GM21526 (cell line): ENCODE measurements around the gene EEFSEC.

ENCODE experiments used
- ATAC-seq: cut with Tn5 transposase; IDR thresholded peaks from one replicate; pipeline ENCODE4 v1.9.1; 2021; ENCODE audit warnings: moderate library complexity; ENCODE audit not compliant: unreplicated experiment, low FRiP score

EEFSEC gene

DNA sequence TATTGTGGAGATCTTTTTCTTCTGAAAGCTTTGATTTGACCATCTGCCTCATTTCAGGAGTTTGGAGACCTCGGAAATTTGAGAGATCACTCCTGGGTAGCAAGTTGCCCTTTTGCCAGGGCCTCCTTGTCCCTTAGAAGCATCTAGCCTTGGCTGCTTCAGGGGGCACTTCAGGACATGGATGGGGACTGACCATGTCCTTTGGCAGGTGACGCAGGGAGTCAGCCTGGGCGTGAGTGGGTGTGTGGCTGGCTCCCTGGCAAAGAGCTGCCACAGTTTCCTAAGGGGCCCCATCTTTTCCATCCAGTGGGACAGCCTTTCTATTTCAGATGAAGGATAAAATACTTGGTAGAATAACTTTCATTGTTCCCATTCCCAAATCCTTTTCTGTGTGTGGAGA is 27.6 kb downstream of the EEFSEC start:
- no peak for ATAC-seq

DNA sequence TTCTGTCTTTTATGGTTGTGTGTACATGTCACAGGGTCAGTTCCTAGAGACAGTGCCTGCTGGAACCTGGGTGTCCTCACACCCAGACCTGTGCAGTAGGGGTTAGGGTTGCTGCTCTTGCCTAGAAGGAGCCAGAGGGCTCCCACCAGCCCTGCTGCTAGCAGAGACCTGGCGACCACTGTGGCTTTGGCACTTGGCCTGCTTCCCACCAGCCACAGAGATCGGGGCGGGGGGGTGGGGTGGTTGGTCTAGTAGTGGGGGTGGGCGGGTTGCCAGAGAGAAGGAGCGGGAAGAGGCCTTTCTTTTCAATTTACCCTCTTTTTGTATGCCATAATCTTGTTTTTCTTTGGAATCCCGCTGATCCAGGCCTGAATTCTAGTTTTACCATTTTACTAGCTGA is 29.4 kb downstream of the EEFSEC start:
- no peak for ATAC-seq

DNA sequence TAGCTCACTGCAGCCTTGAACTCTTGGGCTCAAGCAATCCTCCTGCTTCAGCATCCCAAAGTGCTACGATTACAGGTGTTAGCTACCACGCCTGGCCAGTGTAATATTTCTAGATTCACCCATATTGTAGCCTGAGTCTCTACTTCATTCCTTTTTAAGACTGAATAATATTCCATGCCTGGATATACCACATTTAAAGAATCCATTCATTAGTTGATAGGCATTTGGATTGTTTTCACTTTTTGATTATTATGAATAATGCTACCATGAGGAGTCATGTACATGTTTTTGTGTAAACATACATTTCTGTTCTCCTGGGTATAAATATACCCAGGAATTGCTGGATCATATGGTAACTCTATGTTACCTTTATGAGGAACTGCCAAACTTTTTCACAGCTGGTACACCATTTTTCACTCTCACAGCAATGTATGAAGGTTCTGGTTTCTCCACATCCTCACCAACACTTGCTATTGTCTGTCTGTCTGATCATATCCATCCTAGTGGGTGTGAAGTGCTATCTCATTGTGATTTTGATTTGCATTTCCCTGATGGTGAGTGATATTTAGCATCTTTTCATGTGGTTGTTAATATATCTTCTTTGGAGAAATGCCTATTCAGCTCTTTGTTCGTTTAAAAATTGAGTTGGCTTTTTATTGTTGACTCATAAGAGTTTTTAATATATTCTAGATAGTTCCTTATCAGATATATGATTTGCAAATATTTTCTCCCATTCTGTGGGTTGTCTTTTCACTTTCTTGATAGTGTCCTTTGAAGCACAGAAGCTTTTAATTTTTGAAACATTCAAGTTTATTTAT is 32.6 kb downstream of the EEFSEC start:
- no peak for ATAC-seq

DNA sequence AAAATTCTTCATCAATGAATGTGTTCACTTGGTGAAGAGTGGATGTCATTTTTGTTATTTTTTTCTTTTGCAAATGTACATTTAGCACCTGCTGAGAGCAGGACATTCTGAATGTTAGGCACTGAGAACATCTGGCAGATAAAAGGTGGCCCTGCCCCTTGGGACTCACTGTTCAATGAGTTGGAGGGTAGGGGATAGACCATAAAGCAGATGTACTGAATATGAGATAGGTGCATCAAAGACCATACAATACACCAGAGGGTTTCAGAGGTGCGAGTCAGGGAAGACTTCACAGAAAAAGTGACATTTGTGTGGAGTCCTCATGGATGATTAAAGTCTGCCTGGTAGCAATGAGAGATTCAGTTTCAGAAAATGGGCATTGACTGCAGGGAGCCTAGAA is 34.2 kb downstream of the EEFSEC start:
- no peak for ATAC-seq

DNA sequence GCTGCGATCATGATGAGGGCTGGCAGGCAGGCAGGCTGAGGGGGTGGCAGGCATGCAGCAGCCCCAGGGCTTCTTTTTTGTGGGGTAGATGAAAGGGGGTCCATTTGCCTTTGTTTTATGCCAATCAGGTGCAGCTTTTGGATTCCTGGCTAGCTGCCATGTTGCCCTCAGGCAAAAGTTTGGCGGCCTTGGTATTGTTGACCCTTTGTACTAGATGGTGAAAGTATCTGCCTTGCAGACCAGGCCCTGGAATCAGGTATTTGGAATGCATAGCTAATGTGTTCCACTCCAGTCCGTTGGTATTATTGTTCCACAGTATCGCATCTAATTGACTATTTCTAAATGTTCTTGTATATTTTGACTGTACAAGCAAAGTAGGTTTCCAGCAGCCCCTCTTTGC is 35.0 kb downstream of the EEFSEC start:
- ATAC-seq = no peak

DNA sequence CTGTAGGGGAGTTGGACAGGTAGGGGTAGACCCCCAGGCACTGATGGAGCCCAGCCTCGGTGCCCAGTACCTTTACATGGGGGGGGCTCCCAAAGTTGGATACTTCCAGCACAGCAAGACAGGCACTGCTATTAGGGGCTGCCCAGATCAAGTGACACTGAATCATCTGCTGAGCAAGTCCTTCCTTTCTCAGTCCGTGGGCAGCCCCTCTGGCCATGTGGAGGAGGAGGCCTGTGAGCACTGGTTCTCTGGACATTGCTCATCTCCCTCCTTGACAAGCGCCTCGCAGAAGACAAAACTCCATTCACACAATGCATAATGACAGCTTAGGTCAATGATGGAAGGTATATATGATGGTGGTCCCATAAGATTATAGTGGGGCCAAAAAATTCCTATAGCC is 35.7 kb downstream of the EEFSEC start:
- no peak for ATAC-seq

DNA sequence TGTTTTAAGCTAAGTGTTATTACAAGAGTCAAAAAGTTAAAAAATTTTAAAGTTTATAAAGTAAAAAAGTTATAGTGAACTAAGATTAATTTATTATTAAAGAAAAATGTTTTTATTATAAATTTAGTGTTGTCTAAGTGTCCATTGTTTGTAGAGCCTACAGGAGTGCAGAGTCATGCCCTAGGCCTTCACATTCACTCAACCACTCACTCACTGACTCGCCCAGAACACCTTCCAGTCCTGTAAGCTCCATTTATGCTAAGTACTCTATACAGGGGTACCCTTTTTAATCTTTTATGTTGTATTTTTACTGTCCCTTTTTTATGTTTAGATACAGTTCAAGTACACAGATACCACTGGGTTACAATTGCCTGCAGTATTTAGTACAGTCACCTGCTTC is 37.2 kb downstream of the EEFSEC start:
- no peak for ATAC-seq

DNA sequence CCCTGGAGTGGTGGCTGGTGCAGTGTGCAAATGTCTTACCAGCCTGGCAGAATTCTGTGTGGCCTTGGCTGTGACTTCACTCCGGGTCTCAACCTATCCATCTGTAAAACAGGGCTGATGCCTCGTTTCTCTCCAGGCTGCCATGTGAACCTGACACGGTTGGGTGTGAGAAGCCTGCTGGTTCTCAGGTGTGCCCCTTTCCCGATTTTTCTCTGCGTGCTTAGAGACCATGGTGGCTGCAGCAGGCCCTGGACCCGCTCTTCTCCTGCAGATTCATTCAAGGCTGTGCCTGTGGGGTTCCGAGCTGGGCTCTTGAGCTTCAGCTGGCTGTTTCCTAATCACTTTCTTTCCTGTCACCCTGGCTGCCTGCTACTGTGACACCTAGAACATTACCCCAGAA is 38.9 kb downstream of the EEFSEC start:
- ATAC-seq = no peak

DNA sequence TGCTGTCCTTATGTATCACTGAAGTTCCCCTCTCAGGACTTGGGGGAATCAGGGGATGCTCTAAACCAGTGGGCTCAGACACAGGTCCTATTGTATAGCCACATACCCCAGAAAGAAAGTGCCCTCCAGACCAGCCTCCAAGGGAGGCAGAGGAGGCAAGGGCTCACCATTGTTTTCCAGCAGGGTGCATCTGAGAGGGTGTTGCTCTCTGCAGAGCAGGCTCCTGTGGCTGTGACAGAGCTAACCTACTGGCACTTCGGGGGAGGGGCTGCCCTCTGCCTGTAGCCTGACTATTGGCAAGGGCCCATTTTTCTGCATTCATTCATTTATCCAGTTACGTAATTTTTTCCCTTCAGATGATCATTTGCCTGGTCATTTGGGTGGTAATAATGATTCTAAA is 39.9 kb downstream of the EEFSEC start:
- ATAC-seq = no peak

DNA sequence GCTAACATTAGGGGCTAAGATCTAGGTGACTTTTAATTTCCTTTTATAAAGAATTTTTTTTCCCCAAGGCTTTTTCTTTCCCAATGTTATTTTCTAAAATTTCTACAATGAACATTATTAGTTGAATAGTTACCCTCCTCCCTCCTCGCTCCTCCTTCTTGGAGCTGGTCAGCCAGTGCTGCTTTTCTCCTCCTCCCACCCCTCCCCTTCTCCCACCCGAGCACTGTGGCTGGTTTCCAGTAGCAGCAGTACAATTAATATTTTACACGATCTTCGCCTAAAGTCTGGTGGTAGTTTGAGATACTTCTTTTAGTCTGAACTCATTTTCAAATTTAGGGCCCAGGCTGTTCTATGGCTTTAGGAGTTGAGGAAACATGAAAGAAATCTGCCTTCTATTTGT is 41.6 kb downstream of the EEFSEC start:
- ATAC-seq = no peak

DNA sequence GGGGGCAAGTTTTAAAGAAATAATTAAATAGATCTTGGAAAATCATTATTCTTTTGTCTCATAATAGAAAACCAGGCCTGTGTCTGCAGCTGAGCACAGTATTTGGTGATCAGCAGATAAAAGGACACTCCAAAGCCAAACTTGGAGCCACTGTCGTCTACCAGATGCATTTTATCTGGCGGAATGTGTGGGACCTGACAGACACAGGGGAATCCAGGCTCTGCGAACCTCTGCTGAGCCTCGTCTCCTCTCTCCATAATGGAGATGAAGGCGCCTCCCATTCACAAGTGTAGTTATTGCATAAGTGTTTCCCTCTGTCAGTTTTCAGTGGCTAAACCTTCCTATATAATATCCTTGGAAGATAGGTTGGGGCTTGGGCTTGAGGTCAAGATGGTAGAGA is 42.1 kb downstream of the EEFSEC start:
- ATAC-seq = no peak

DNA sequence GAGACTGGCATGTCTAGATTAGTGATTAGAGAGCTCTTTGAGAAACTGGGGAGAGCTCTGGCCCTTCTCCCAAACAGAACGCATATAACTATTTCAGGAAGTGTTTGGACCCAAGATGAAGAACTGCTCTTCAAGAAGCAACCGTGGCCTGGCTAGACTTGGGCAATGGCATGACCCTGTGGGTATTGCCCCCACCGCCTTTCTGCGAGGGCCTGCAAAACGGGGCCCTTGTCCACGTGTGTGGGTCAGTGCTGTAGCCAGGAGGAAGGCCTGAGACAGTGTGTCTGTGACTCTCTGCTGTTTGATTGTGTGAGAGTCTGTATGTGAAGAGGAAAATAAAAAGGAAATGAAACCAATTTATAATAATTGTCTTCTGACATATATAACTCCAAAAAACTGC is 42.5 kb downstream of the EEFSEC start:
- no peak for ATAC-seq

DNA sequence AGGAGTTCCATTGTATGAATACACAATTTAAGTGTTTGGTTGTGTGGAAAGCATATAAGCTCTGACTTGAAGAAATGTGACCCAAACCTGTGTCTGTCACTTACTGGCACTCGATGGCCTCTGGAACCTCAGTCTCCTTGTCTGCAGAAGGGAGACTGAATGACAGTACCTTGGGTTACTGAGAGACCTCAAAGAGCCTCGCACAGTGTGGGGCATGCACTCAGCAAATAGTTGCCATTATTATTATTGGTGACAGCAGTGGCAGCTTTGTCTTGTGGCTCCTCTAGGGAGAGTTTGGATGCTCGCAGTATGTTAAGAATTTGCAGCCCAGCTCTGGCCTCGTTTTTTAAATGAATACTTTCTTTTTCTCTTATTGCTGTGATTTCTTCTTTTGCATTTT is 43.4 kb downstream of the EEFSEC start:
- no peak for ATAC-seq

DNA sequence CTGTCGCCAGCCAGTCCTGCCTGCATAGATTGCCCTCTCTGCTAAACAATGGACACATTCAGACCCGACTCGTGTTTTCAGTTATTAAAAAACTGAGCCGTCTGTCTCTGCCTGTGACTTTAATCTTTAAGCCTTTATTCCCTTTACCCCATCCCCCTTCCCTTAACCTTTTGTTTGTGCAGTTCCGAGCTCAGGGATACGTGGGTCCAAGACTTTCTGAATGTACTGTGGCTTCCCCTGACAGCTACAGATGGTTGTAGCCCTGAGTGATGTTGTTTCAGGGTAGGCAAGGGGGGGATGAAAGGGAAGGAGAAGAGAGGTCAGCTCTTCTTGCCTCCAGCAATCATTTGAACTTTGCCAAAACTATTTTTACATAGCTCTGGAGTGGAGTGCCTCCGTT is 44.6 kb downstream of the EEFSEC start:
- ATAC-seq = no peak

DNA sequence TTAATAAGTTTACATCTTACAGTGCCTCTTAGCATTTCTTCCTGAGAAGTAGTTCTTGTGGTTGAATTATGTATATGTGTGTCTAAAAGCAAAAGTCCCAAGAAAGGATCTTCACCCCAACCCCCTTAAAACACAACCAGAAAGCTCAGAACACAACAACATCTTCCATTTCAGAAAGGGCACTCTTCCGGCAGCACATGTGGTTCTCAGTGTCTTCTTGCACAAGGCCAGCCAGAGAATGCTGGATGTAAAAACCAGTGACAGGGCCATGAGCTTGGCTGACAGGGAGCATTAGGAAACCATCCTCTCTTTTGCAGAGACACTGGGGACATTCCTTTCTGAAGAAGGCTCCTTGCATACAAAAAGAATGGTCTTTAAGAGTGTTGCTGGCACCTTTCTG is 45.0 kb downstream of the EEFSEC start:
- no peak for ATAC-seq

DNA sequence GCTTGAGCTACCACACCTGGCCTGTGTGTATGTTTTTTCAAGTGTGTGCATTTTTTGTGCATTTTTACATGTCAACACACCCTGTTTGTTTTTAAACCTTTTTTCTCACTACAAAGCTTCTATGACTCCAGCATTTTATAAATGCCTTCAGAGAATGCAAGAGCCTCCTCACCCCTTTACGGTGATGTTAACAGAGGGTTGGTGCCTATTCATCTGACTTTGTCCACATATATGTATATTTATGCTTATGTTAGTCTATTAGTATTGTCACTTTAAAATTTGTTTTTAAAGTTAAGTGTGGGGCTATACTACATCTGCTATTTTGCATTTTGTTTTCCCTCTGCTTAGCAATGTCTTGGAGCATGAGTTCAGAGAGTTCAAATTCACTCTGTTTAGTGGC is 45.8 kb downstream of the EEFSEC start:
- ATAC-seq = no peak

DNA sequence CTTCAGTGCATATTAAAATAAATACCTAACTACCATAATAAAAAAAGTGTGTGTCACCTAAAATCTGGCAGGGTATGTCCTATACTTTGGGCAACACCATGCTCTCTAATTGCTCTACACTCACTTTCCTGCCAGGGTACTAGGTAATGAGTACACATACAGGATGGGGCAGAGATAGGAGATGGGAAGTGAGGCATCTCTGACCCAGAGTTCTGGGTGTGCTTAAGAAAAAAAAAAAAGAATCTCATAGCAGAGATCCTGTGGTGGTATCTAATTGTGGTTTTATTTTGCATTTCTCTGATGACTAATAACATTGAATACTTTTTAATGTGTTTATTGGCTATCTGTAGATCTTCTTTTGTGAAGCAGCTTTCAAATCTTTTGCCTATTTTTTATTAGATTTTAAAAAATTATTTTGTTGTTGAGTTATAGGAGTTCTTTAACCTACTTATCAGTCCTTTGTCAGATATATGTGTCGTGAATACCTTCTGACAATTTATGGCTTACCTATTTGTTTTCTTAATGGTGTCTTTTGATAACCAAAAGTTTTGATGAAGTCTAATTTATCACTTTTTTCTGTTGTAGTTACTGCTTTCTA is 48.0 kb downstream of the EEFSEC start:
- no peak for ATAC-seq

DNA sequence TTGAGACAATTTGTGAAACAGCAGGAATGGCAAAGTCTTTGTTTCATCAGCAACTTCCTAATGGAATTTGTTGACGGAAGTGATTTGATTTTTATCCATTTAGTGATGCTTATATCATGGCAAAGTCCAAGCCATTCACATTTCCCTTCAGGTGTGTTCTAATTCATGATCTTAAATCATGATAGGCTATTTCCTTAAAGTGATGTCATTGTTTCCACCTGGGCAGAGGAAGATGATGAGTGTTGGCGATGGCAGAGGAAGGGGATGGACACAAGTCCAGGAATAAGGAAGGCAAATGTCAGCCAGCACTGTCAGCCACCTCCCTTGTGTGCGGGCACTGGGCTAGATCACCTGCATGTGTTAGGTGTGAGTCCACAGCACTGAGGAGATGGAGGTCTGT is 49.9 kb downstream of the EEFSEC start:
- ATAC-seq = no peak

DNA sequence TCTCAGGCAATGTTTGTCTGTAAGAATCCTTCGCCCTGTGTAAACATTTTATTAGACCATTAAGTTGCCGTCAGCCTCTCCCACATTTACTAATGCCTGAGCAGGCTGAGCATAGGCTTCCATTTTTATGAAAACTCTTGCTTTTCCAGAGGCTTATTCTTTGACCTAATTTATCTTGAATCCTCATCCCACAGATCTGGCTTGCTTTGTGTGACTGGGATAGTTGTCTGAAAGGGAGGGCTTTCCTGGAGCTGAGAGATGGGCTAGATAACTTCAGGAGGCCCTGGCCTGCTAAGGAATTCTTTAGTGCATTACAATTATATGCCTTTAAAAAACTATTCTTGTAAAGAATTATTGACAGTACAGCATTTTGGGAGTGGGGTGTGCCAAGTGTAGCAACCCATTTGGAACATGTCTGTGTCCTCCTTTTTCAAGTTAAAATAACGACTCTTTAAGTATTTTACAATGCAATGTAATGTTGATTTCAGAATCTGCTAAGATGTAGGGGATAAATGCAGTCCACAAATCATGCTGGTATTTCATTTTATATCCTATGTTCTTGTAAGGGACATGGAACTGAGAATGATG is 52.4 kb downstream of the EEFSEC start:
- no peak for ATAC-seq

DNA sequence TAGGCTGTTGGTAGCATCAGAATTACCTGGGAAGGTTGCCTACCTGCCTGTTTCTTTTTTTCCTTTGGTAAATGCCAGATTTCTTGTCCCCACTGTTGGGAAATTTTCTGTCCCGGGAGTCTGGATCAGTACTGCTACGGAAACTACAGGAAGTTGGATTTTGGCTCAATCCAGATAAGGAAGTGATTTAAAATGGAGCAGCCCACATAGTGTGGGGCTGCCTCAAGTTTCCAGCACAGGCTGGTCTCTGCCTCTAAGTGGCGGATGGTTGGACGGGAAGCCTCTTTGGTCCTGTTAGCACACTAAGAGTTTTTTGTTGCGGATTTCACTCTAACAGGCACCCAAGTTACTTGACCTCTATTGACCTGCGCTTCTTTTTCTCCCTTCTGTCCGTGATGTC is 54.7 kb downstream of the EEFSEC start:
- ATAC-seq = no peak

DNA sequence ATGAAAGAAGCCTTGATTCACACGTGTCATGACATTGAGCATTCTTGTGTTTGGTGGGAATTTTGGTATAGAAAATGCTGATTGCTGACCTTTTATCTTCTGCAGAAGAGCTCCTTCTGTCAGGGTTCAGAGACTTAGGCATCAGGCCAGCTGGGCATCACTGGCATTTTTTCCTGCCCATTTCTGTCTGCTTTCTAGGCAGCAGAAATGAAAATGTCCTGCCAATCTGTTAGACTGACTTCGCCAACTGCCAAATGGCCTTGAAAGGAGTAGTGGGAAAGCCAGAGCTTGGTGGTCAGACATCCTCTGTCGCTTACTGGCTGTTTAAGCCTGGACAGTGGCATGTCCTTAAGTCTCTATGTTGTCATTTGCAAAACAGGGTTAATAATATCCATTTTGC is 57.4 kb downstream of the EEFSEC start:
- ATAC-seq = no peak

DNA sequence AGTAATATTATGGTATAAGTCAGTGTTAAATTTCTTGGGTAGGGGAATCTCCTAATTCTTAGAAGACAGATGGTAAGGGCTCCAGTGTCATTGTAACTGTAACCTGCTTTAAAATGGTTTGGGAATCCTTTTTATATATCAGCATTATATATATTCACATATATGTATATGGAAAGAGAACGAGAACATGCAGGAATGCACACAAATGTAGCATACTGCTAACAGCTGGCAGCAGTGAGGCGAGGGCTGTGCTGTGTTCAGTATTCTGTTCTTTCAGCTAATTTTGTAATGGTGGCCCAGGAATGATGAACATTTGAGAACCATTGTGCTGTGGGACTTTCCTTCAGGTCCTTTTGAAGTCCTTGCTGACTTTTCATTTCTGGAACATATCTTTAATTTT is 60.8 kb downstream of the EEFSEC start:
- ATAC-seq = no peak
